ENCODE results near the gene ABCF2.

Gene ABCF2

DNA sequence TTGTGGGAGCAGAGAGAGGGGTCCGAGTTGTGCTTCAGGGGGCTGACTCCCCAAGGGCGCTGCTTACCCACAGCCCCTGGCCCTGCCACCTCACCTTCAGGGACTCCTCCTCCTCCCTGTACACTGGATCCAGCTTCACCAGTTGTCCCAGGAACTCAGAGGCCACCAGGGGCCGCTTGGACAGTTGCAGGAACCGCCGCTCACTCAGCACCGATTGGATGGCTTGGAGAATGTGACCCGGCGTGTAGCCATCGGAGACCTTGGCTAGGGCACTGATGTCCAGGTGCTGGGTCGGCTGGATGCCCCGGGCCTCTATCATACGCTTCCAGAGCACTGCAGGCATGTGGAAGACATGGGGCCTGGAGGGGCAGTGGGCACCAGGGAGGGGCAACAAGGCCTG lies 35.5 kb downstream of the ABCF2 start:
- DNase-seq, result no peak

DNA sequence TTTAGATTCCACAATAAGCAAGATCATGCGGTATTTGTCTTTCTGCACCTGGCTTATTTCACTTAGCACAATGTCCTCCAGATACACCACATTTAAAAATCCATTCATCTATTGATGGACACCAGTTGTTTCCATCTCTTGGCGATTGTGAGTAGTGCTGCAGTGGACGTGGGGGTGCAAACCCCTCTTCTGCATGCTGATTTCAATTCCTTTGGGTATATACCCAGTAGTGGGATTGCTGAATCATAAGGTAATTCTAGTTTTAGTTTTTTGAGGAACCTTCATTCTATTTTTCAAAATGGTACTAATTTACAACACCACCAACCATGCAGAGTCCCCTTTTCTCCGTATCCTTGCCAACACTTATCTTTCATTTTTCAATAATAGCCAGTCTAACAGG lies 38.0 kb downstream of the ABCF2 start:
- DNase-seq, result no peak

DNA sequence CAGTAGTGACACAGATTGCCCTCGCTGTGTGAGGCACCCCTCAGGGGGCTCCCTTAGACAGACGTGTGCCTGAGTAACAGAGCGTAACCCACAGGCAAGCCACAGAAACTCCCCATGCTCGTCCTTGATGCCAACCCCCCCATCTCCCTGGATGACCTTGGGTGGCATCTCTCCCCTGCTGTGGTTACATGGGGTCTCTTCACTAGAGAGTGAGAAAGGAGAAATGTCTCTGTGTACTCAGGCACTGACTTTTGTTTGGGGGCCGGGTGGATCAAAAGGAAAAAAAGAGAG lies 38.8 kb downstream of the ABCF2 start:
- no peak for DNase-seq

GRCh38 chr7:151187409-151188251 lies 39.4 kb downstream of the ABCF2 start:
- no peak for DNase-seq

DNA sequence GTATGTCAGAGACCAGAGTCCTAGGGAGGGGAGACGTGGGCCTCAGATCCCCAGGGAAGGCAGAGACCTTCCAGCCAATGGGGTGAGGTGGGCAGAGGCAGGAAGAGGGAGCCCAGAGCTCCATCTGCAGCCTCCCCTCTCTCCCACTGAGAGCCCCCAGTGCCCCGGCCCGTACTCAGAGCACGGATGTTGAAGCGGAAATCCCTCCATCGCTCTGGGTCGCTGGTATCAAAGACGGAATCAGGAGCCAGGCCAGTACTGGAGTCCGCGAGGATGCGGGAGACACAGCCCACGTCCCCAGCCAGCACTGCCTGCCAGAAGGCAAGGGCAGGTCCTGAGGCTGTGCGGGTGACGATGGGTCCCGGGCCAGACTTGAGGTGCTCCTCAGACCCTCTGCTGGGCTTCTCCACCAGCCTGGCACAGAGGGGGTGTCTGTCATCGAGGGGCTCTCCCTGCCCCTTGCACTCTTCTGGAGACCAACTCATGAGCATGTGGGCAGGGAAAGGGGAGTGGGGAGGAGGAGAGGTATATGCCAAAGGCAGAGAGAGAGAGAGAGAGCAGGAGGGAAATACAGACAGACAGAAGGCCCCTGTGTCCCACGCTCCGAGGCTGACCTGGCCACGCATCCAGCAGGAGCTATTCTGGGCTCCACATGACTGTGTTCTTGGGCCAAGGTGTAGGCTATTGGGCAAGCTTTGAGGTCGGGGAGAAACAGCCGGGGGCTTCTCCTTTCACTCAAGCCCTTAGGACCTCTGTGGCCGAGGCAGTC lies 40.2 kb downstream of the ABCF2 start, which contains the start of gene ASB10:
ASB10 (minus strand) TSS at position 611 of the 769 bp plus-strand sequence; CDS start at position 491, 120 bp downstream.
- DNase-seq, result no peak

DNA sequence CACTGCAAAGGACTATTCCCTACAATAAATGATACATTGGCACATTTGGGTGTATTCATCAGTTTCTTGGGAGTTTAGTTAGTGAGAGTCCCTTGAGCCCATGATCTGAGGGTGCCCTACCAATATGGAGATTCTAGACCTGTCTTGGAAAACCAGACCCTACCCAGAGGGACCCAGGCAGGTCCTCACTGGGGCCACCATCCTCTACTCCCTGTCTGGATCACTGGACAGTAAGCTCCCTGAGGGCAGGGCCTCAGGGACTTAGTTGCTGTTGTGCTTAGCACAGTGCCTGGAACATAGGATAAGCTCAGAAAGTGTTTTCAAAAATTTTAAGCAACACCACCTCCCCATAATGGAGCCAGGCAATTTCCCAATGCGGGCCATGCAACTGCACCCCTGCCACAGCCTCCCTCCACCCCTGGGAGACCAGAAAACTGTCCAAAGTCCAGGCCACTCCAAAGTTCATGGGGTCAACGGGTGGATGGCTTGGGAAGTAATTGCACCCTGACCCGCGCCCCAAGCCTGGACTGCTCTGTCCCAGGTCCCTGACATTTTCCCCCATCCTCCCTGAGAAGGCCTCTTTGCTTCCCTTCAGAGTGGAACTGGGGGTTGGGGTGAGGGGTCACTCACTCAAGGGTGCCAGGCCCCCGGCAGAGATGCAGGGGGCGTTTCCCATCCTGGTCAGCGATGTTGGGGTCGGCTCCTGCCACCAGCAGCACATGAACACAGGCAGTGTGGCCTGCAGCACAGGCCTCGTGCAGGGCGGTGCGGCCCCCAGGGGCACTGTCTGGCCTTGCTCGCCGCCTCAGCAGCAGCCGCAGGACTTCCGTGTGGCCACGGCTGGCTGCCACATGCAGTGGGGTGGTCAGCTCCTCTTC lies 41.0 kb downstream of the ABCF2 start:
- no peak for DNase-seq

DNA sequence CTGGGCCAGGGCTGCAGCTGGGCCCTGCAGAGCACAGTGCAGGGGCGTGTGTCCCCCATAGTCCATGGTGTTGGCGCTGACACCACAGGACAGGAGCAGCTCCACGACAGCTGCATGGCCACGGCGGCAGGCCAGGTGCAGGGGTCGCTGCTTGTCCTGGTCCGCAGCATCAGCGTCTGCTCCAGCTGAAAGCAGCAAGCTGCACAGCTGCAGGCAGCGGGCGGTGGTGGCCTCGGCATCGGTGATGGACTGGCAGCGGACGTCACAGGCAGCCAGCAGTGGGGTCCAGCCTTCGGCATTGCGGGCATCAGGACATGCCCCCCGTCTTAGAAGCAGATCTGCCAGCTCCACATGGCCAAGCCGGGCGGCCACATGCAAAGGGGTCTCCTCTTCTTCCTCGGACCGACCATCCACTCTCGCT lies 46.0 kb downstream of the ABCF2 start:
- no peak for DNase-seq

GRCh38 chr7:151179946-151180345 lies 47.1 kb downstream of the ABCF2 start:
- no peak for DNase-seq

DNA sequence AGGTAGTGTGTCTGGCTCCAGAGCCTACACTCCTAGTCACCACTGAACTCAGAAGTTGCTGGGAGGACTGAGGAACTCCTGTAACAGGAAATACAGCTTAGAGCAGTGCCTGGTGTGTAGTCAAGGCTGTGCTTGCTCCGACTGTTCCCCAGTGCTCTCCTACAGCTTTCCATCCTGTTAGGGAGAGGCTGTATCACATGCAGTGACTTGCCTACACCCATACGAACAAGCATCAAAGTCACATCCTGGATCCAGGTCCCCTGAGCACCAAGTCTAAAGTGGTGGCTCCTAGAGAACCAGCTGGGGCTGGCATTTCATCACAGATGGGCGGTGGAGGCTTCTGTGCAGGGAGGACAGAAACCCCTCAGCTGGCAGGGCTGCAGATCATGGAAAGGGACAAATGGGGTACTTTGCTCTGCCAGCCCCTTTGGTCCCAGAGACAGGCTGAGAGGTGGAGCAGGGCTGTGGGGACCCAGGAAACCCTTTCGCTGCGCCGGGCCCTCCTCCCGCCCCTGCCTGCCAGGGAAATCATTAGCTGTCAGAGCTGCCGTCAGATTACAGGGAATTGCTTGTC lies 47.6 kb downstream of the ABCF2 start:
- no peak for DNase-seq

DNA sequence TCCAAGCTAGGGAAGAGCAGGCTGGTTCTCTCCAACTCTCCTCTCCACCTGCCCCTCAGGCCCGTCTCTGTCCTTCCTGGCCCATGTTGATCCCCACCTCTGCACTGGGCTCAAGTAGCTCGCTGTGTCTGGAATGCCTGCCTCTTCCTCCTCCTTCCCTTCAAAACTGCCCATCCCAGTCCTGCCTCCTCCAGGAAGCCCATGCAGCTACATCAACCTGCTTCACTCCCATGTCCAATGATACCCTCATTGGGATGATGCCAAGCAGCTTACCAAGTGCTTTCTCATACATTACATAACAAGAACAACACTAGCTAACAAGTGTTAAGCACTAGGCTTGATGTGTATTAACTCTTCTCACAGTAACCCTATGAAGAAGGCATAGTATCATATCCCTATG lies 48.2 kb downstream of the ABCF2 start:
- DNase-seq, result no peak

- no peak for DNase-seq
Observed at GRCh38 chr7:151178236-151178635, 48.8 kb downstream of the ABCF2 start.

DNA sequence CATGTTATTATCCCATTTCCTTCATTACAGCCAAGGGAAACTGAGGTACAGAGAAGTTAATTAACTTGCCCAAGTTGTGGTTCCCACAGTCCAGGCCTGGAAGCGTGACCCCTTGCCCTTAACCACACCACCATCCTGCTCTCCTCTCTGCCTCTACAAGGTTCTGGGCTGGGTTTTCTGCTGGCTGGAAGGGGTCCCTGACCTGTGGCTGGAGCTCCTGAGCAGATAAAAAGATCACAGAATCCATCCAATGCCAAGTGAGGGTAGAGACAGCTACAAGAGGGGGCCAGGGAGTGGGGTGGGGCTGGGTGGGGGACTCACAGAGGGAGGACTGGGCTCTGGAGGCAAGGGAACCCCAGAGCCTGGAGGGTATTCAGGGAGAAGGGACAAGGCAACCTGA lies 49.7 kb downstream of the ABCF2 start:
- DNase-seq, result no peak

- no peak for DNase-seq
Observed at GRCh38 chr7:151176401-151176800, 50.6 kb downstream of the ABCF2 start.

- DNase-seq, result no peak
Observed at GRCh38 chr7:151175793-151176311, 51.2 kb downstream of the ABCF2 start.

DNA sequence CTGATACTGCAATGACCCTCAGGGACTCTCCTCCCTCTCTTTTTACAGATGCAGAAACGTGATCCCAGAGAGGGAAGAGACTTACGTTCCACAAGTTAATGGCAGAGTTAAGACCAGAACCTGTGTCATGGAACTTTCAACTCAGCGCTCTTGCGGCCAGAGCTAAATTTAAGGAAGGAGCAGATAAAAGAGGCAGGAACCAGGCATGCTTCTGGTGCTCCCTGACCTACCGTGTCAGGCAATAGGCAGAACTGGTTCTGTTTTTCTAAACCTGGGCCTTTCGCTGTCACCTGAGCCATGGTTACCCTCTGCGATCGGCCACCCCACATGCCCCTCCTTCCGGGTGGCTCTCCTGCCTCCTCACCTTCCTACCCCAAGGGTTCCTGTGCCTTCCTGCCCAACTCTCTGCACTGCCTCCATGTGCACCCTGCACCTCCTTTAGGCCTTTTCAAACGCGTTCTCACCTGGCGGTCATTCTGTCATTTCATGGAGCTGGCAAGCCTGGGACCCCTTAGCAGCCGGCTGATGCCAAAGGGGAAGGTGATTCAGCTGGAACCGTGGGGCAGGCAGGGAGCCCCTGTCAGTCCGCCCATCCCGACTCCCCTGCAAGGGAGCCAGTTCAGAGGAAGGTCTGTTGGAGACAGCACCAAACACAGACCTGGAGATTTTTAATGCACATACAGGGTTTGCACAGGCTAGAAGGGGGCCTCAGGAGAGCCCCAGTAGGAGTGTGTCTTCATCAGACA lies 51.8 kb downstream of the ABCF2 start:
- DNase-seq, result no peak

GRCh38 chr7:151174246-151175046 lies 52.6 kb downstream of the ABCF2 start:
- DNase-seq, result peak in 1 of 2 experiments; percentile 31

GRCh38 chr7:151173386-151174245 lies 53.4 kb downstream of the ABCF2 start:
- no peak for DNase-seq

DNA sequence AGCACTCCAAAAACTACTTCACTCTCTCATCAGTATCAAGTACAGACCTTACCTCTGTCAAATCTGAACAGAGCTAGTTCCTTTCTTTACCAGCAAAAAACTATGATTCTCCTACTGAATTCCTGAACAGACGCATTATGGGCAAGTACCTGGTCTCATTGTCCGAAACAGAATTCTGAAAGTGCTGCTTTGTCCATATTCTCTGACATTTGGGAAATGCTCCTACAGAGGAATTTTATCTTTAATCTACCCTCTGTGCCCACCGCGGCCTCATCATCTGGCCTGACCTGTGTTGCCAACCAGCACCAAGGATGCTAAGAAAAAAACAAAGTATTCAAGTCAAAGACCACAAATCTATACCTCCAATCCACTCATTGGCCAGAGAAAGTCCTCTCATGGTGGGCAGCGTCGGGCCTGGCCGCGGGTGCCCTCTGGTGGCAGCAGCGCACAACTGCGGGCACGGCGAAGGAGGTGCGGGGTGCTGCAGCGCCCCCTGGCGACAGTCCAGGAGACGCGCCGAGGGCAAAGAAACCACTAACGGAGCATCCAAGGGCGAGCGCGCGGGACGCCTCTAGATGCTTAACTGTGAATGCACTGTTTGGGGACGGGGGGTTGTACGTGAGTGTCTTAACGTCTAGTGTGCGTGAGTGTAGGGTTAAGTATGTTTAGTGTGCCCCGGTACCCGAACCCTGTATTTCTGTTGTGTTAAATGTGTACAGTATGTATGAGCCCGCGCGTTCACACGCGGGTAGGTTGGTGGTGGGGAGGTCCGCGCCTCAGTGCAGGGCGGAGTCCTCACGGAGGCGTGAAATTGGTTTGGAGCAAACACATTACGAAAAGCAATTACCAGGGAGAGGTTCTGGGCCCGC lies 54.5 kb downstream of the ABCF2 start:
- peak; percentile 67 to 80 for DNase-seq

DNA sequence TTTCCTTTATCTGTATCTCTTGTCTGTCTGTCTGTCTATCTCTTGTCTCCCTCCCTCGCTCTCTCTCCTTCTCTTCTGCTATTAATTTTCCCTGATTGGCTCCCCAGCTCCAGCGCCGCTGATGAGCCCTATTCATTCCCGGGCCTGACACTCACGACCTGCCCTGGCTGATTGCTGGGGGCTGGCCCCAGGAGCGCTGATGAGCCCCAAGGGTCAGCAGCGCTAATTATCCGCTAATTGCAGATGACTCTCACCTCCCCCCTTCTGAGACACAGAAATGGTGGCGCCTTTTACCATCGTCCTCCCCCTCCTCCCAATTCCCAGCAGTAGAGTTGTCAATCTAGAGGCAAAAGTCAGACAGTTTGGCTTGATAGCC lies 58.2 kb downstream of the ABCF2 start:
- no peak for DNase-seq

Data from stimulated activated CD4-positive, alpha-beta T cell treated with anti-CD3 and anti-CD28 coated beads, Interleukin-4, amount 100 ng/mL, for 4 hours (primary cell).